Activated CD8-positive, alpha-beta memory T cell treated with anti-CD3 and anti-CD28 coated beads for 24 hours (primary cell): ENCODE measurements around the gene SERPINA12.

ENCODE experiments used
- DNase-seq: peaks from one replicate; pipeline ENCODE4 v3.0.0-alpha.2; 2020

Gene SERPINA12

DNA sequence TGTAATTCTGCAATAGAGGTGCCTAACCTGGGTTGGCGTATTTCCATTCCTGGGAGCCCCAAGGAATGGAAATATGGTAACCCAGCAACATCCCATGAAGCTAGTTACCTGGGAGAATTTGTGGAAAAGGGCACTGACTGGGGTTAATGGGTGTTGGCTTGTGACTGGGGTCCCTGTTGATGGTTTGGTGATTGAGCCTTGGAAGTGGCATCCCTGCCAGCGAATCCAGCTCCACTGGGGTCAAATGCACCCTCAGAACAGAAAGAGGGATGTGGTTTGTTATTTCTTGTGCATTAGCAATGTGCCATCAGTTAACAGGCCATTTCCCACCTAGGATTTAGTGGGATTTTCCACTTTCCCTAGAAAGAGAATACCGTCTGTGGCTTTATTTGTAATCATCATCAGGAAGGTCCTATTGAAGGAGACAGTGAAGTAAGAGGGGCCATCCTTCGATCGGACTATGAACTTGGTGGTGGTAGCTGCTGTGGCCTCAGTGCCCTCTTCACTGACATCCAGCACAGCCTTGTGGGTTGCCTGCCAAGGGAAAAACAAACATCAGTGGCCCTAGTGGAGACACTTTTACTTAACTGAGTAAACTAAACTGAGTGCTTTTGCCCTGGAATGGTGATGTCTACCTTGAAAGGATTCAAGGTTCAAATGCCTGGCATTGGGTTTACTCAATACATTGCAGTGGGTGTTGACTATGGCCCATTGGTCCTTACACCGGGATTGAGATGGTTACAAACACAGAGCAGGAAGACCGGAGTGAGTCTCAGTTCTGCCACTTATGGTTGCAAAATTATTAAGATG is 46.3 kb downstream of the SERPINA12 start:
- peak; percentile 21 for DNase-seq

DNA sequence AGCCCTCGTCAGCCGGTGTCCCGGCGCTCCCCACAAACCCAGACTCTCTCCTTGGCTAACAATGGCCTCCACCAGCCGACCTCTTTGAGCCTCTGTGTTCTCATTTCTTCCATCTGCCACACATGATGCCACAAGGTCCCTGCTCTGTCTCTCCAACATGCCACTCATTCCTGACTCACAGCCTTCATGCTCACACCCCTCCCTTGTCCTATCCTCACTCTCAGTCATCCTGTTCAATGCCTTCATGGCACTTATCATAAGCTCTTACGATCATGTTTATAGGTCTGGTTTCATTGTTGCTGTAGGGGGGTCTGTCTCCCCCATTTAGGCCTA is 47.1 kb downstream of the SERPINA12 start:
- no peak for DNase-seq

- DNase-seq = peak; percentile 19
Observed at GRCh38 chr14:94461526-94462218, 47.6 kb downstream of the SERPINA12 start.

DNA sequence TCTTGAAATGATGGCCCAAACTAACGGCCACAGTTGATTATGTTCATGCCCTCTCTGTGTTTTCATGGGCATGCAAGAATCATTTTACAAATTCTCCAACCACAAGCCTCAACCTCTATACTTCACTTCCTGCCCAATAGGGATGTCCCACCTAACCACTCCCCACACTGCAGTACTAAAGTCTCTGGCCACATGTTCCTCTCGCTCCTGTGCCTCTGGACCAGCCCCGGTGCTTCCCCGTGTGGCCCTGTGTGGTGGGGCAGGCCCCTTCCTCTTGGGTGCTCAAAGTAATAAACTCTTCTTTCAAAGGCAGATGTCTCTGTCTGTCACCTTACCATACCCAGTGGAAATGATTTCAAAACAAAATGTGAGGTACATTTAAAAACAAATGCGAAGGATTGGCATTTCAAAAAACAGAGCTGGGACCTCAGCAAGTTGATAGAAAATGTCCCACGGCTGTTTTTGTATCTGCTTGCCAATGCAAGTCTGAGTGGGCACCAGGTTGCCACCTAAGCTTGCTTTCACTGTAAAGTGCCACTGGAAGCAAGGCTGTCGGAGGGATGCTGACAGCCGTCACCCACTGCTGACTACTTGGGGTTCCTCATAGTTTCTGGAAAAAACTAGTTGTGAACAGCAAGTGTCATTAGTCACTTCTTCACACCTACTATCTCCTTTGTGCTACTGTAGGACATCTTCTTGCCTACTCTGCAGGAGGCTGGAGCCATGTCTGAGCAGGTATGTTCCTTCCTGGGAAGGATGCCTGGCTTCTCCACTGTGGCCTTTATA is 48.4 kb downstream of the SERPINA12 start:
- DNase-seq = peak; percentile 15

- peak; percentile 17 for DNase-seq
Observed at GRCh38 chr14:94458558-94459205, 50.6 kb downstream of the SERPINA12 start.

GRCh38 chr14:94458096-94458495 is 51.2 kb downstream of the SERPINA12 start:
- DNase-seq = no peak

DNA sequence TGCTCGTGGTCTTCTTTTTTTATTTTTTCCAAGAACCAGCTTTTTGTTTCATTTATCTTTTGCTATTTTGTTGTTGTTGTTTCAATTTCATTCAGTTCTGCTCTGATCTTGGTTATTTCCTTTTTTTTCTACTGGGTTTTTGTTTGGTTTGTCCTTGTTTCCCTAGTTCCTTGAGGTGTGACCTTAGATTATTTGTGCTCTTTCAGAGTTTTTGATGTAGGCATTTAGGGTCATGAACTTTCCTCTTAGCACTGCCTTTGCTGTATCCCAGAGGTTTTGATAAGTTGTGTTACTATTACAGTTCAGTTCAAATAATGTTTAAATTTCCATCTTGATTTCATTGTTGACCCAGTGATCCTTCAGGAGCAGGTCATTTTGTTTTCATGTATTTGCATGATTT is 53.3 kb downstream of the SERPINA12 start:
- no peak for DNase-seq

DNA sequence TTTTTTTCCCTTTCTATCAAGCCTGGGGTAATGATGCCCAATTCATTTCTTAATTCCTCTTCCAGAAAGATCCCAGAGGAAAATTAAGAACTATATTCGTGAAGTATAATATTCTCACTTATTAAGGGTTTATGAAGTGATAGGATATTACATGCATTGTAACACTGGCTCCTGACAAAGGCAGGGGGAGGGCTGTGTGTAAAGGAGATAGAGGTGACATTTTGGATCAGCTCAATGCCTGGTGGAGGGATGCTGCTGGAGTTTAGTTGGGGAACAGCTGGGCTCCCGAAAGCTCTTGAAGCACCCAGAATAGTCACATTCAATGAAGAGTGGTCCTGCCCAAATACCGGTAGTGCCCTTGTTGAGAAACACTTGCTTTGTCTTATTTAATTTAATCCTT is 57.4 kb downstream of the SERPINA12 start:
- DNase-seq = no peak

GRCh38 chr14:94451091-94451771 is 58.0 kb downstream of the SERPINA12 start:
- DNase-seq = no peak

- no peak for DNase-seq
Observed at GRCh38 chr14:94450722-94451090, 58.6 kb downstream of the SERPINA12 start.

DNA sequence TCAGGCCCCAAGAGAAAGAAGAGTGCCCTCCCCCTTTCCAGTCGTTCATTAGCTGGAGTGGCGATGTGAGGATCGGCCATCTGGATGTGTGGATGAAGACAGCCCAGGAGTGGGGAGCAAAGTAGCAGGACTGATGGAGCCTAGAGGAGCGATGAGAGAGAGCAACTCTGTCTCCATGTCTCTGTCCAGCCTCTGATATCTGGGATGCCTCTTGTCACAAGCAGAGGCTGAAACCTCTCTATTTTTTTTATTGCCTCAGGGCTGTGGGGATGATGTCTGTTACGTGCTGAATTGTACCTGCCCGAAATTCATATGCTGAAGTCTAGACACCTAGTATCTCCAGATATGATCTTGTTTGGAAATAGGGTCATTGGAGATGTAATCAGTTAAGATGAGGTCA is 59.3 kb downstream of the SERPINA12 start:
- DNase-seq = no peak

DNA sequence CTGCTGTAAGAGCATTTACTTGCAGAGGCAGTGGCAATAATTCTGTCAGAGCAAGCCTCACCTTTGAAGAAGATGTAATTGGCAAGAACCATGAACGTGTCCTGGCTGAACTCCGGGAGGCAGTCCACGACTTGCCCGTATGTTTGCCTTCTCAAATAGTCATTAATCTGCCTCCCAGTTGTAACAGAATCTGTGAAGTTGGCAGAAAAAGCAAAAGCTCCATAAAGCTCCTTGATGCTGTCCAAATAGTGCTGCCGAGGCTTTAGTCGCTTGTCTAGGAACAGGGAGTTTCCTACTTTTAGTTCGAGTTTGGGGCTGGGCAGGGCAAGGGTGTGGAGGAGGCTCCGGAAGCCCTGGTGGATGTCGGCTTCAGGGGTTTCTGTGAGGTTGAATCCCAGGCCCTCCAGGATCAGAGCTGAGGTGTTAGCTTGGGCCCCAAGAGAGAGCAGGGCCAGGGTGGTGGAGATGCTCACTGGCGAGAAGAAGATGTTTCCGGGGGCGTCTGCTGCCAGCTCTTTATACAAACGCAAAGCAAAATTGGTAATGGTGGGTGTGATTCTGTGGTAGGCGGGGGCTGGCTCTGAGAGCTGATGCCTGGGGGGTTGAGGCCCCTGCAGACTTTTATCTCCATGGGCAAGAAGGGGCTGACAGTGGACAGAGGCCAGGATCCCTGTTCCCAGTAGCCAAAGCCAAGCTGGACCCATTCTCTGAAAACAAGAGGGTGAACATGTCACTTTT is 61.0 kb downstream of the SERPINA12 start:
- DNase-seq = no peak

GRCh38 chr14:94447206-94447605 is 62.1 kb downstream of the SERPINA12 start:
- DNase-seq = no peak

DNA sequence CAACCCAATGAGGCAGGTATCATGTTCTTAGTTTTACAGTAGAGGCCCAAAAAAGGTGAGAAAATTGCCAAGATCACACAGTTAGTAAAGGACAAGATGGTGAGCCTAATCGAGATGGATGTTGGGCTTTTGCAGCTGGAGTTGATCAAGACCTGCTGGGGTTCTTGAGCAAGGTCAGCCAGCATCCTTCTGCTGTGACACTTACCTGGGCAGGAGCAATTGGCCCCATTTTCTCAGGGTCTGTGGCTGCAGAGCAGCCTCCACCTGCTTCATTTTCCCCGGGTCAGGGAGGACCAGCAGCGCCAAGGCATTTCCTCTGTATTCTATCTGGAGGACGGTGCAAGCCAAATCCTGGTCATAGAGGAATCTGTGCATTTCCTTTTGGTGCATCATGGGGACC is 63.1 kb downstream of the SERPINA12 start:
- DNase-seq = no peak

GRCh38 chr14:94445003-94445402 is 64.3 kb downstream of the SERPINA12 start:
- no peak for DNase-seq

DNA sequence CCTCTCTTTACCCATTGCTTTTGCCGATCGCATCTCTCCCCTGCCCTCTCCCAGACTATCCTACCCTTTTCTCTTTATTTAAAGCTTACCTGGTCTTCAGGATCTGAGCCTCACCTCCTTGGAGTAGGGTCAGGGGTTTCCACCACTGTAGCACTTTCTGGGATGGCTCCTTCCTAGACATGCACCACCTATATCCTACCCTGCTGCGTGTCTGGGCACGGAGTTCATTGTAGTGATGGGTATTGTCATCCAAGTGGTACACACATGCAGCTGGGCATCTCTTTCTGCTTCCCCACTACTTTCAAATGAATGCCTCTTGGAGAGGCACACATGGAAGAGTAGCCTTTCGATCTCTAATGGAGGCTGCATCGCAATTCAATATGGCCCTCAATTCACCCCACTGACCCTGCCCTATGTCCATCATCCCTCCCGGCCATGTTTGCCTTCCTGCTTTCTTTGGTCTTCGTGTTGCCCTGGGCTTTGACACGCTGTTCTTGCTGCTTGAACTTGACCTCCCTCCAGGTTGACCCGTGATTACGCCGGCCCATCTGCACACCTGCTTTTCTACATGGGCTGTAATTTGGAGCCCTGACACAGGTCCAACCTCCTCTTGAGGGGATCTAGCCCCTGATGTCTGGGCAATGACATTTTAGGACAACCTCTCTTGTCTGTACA is 67.6 kb downstream of the SERPINA12 start:
- no peak for DNase-seq

- no peak for DNase-seq
Observed at GRCh38 chr14:94441130-94441529, 68.1 kb downstream of the SERPINA12 start.

- DNase-seq = no peak
Observed at GRCh38 chr14:94439453-94440057, 69.7 kb downstream of the SERPINA12 start.
